GM18861 (cell line): ENCODE results near the gene ATG101.

Source experiments
- ATAC-seq: cut with Tn5 transposase; IDR thresholded peaks from one replicate; pipeline ENCODE4 v1.9.1; 2021; ENCODE audit not compliant: unreplicated experiment

The ATG101 gene

GRCh38 chr12:52079576-52080402, 10.0 kb downstream of the ATG101 start, which contains the start of gene SMIM41:
Gene SMIM41 (plus strand): TSS chr12:52079704. CDS start chr12:52079780, 76 bp downstream.
- ATAC-seq, result no peak

DNA sequence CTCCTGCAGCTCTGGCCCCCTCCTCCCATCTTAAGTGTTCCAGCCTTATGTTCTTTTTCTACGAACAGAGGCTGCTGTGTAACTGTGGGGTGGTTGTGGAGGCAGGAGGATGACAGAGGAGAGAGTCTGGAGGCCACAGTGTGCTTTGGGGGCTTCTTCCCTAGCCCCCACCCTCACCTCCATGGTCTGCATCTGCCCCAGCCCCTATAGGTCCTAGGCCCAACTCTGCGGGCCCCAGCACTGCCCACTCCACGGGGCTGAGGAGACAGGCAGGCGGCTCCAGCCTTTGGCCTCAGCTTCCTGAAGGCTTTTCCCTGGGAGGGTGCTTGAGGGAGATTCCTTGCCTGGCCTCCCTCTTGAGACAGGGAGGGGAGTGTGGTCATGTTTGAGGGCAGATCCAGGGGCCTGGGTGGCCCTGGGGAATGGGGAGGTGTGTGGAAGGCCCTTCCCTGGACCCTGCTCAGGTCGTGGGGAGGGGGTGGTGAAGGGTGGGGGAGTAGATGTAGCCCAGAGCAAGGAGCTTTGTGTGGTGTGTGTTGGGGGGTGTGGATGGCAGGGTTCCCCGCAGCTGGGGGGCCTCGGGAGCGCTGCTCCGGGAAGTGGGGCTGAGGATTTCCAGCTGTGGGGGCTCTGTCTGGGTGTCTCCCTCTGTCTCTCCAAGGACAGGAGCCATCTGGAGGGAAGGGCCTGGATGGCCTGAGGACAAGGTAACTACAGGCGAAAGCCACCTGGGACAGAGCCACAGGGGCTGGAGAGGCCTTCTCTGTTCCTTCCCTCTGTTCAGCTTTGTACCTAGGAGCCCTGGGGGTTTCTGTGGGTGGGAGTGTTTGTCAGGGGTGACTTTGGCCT, 10.8 kb downstream of the ATG101 start:
- no peak for ATAC-seq

GRCh38 chr12:52081263-52081733, 11.5 kb downstream of the ATG101 start:
- ATAC-seq, result peak; percentile 78

DNA sequence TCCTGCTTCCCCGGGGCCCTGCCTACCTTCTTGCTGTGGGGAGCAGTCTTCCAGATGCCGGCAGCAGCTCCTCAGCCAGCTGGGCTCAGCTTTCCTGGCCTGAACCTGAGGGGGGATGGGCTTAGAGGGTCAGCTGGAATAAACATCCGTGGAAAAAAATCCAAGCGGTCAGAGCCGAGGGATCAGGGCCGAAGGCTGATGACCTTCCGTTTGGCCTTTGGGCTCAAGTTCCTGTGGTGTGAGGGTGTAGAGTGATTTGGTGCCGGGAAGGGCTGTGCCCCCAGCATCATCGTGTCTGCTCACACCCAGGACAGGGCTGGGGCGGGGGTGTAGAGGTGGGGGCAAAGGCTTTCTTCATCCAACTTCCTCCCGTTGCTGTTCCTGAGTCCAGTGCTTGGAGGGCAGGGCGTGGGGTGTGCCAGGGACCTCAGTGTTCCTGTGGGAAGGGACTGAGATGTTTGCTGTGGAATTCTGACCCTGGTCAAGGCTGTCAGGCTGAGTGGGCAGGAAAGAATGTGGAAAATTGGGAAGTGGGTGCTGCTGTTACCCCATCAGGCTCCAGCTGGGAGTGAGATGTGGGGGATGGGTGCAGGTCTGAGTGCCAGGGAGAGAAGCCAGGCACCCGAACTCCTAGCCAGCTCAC, 12.4 kb downstream of the ATG101 start:
- ATAC-seq, result no peak

- no peak for ATAC-seq
Measured at GRCh38 chr12:52082669-52082987, 12.8 kb downstream of the ATG101 start.

DNA sequence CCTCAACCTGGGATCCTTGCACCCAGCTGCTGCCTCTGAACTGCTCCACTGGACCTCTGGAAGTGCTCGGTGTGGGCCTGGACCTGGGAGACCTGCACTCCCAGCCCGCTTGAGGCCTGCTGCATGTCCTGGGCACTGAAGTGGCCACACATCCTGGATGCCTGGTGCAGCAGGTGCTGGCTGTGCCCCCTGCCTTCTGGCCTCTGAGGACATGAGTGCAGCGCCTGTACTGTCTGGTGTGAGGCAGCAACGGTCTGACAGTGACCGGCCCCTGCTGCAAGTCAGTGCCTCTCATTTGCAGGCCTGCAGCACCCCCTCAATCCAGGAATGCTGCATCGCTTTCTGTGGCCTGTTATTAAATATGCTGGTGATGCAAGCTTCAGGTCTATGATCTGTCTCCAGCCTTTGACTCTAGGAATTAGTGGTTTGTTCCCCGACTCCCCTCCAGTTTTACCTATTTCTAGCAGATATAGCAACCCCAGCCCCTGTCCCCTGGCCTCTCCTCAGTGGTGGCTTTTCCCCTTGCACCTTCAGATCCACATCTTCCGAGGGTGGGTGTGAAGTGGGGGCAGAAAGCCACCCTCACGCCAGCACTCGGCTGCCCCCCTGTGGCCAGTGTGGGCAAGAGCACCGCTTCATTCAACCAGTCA, 13.3 kb downstream of the ATG101 start:
- ATAC-seq, result no peak

DNA sequence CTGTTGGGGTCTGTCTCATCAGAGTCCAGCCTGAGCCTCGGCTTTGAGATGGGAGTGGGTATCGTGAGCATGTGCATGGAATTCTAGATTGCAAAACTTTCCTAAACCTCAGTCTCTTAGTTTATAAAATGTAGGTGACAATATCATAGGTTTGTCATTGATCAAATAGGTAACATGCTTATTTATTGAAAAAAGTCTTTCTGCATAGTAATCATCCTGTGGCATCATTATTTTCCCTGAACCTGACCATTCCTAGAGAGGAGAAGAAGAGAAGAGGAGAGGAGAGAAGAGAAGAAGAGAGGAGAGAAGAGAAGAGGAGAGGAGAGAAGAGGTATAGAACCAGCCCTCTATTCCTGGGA, 13.8 kb downstream of the ATG101 start:
- ATAC-seq, result no peak

DNA sequence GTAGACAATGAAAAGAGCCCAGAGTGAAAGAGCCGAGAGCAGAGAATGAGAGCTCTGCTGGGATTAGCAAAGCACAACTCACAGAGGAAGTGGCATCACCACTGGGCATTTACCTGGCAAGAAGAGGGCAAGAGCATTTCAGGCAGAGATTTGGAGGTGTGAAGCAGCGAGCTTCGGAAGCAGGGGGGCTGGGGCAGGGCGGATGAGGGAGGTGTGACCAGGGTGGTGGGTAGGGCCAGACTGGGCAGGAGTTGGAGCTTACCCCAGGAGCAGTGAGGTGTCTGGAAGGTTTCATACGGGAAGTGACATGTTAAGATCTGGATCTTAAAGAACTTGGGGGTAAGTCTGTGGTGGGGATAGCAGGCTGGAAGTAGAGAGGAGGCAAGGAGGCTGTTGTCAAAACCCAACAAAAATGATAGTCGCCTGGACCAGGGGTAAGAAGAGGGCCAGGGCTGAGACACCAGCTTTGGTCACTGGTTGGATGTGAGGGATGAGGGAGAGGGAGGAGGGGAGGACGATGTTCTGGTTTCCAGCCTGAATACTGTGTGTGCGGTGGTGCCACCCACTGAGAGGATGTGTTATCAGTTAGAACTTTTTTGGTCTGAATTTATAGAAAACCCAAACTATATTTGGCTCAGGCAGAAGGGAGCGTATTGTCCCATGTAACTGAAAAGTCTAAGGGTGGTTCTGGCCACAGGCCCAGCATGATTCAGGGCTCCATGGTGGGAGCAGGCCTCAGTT, 14.9 kb downstream of the ATG101 start:
- ATAC-seq, result no peak

GRCh38 chr12:52085682-52086180, 16.0 kb downstream of the ATG101 start:
- ATAC-seq, result no peak

GRCh38 chr12:52086366-52086765, 16.6 kb downstream of the ATG101 start:
- no peak for ATAC-seq

- ATAC-seq, result no peak
Measured at GRCh38 chr12:52086944-52087835, 17.4 kb downstream of the ATG101 start.

- no peak for ATAC-seq
Measured at GRCh38 chr12:52087961-52088820, 18.4 kb downstream of the ATG101 start.

DNA sequence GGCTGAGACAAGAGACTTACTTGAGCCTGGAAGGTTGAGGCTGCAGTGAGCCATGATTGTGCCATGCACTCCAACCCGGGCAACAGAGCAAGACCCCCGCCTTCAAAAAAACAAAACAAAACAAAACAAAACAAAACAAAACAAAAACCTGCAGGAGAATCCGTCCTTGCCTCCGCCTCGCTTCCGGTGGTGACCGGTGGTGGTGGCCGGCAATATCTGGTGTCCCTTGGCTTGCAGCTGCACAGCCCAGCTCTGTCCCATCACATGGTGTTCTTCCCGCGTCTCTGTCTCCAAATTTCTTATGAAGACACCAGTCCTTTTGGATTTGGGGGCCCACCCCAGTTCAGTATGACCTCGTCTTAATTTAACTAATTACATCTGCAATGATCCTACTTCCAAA, 19.7 kb downstream of the ATG101 start:
- ATAC-seq, result no peak

DNA sequence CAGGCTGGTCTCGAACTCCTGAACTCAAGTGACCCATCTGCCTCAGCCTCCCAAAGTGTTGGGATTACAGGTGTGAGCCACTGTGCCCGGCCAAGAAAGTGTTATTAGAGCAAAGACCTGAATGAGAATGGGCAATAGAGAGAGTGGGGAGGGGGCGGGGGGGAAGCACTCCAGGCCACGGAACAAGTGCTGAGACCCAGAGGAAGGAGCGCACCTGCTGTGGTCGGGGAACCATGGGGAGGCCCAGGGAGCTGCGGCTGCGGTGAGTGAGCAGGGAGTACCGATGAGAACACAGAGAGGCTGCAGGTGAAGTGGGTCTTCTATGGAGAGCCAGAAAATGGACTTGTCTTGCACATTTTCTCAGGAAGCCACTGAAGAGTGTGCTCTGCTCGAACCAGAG, 20.5 kb downstream of the ATG101 start:
- no peak for ATAC-seq

DNA sequence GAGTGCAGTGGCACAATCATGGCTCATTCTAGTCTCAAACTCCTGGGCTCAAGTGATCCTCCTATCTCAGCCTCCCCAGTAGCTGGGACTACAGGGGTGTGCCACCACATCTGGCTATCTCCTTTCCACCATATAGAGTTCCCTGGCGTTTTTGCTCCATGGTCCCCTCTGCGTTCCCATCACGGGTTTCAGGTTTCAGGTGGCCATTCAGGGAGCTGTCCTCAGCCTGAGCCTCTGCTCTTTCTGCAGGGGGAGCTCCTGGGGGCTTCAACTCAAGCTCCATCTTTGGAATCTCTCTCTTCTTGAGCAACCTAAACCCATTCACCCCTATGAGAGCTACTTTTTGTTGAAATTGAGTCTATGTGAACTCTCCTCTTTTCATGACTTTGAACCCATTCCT, 21.3 kb downstream of the ATG101 start:
- ATAC-seq, result no peak

DNA sequence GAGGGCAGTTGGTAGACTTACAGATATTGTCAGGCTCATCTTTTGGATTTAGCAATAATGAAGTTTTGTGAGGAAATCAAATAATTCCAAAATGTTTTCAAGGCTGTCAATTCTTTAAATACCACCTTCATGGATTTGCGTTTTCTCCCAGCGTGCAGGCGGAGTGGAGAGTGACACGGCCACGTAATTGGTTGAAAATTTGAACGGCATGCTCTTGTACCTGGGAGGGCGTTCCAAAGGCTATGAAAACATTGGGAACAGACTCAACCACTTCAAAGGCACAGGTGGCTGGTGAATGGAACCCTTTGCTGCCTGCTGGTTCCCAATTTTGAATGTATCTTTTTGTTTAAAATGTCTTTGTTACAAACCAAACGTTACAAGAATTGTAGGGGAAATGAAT, 22.1 kb downstream of the ATG101 start:
- no peak for ATAC-seq

- ATAC-seq, result no peak
Measured at GRCh38 chr12:52093346-52093745, 23.6 kb downstream of the ATG101 start.

DNA sequence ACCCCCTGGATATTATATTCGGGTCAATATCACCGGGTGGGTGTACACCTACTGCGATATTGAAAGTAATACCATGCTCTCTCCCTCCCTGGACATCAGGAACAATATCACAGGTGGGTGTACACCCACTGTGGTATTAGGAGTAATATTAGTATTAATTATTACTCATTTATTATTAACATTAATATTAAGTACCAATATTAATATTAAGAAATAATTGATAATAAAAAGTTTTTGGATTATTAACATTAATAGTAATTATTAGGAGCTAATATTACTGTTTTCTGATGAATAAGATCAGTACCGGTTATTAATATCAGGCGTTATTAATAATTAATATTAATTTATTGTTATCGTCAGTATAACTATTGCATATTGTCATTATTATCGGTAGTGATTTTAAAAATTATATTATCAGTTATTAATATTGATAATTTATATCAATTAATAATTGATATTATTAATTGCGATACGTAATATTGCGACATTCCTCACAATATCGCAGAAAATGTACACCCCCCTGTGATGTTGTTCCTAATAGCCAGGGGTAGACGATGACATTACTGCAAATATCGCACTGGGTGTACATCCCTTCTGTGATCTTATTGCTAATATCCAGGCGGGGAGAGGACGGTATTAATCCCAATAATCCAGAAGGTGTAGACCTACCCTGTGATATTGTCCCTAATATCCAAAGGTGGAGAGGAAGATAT, 26.7 kb downstream of the ATG101 start:
- no peak for ATAC-seq
